AG04450 (cell line): ENCODE data around the gene RBMXL2. TPM values are rescaled to one million over a fixed set of nuclear protein-coding genes. Genes with fewer than 3 reads are reported as not detected.
A peak's percentile ranks its signal among the peaks of the same experiment; 100 is the strongest.

Source experiments
- CTCF ChIA-PET: fragments of 300-600, 350-600 bp; formaldehyde crosslinking; extraction: SDS; loops from one replicate; lab custom pipeline; 2022; ENCODE audit warnings: antibody characterized with exemption, inconsistent platforms; lab: Charles Lee
- POLR2A ChIA-PET: fragments of 350-600 bp; formaldehyde crosslinking; extraction: SDS; loops from one replicate; lab custom pipeline; 2021; ENCODE audit warnings: antibody characterized with exemption, inconsistent platforms; lab: Yijun Ruan, JAX
- DNase-seq: peaks from one replicate; pipeline ENCODE4 v3.0.0-alpha.2; 2011; ENCODE audit warnings: low read depth, low spot score
- H3K27ac ChIP-seq: one replicate; pipeline ENCODE4 v1.5.1; 2012; ENCODE audit warnings: low read depth, low read length, control low read depth
- H3K27me3 ChIP-seq: one replicate; pipeline ENCODE4 v1.6.0; 2012; ENCODE audit warnings: low read length; ENCODE audit not compliant: control insufficient read depth, insufficient read depth
- H3K4me3 ChIP-seq: 2 replicates; pipeline ENCODE4 v1.5.1; 2011; ENCODE audit warnings: mild to moderate bottlenecking, low read depth, low read length, control low read depth
- H3K9me3 ChIP-seq: 2 replicates; pipeline ENCODE4 v1.5.1; 2012; ENCODE audit warnings: low read length; ENCODE audit not compliant: control insufficient read depth, insufficient read depth
- CTCF ChIP-seq: IDR thresholded peaks from 2 replicates; pipeline ENCODE4 v1.5.1; 2011; ENCODE audit warnings: low read depth, low read length, control low read depth, inconsistent platforms
- polyA minus RNA-seq: library from RNA; depleted of rRNA, polyadenylated mRNA; stranded (reverse); fragments of >200 nt; gene quantifications from 2 replicates; pipeline ENCODE4 v1.2.3, GENCODE V29; 2011; rRNA and poly(A)+ RNA removed
- polyA plus RNA-seq: library from polyadenylated mRNA; depleted of rRNA; stranded (reverse); fragments of >200 nt; gene quantifications from 2 replicates; pipeline ENCODE4 v1.2.3, GENCODE V29; 2011; rRNA removed

RBMXL2 gene
- polyA plus RNA-seq (not detected in 2 replicates), polyA minus RNA-seq (not detected in 2 replicates)

GRCh38 chr11:7088921-7089320, at the start of gene RBMXL2:
RBMXL2 (plus strand) TSS chr11:7088998; CDS start chr11:7089121, 123 bp downstream.
- CTCF ChIA-PET, result interaction anchor here (1.1 kb wide), 1 partner anchor 9 kb away, joined by 3 read pairs; no protein-coding TSS in a partner anchor
- H3K27ac ChIP-seq, result no peak within 1 kb of the TSS

GRCh38 chr11:7046474-7047175, 42.2 kb upstream of the RBMXL2 start:
- no peak for TF ChIP-seq CTCF
- CTCF ChIA-PET, result interaction anchor here (0.6 to 1.6 kb wide), 3 partner anchors 10 to 234 kb away, joined by 3 to 4 read pairs (median 3); no protein-coding TSS in a partner anchor
- Histone ChIP-seq H3K27me3 (no peaks in the 10 kb centered on the region), H3K9me3 (no peaks in the 10 kb centered on the region), H3K27ac (no peak overlapping the region), H3K4me3 (no peak overlapping the region)
- POLR2A ChIA-PET, result no interaction called here
- peak; percentile 37 for DNase-seq

More at GRCh38 chr11:7088921-7089320, at the start of gene RBMXL2:
- Histone ChIP-seq H3K9me3 (peaks cover 13% of the 10 kb centered on the region; the same call in 1 of the 2 replicates), H3K4me3 (no peak within 1 kb of the TSS), H3K27me3 (no peaks in the 10 kb centered on the region)
- no peak for DNase-seq
- no peak for TF ChIP-seq CTCF
- POLR2A ChIA-PET, result no interaction called here

- Histone ChIP-seq H3K4me3 (no peak overlapping the region), H3K27ac (no peak overlapping the region), H3K27me3 (no peaks in the 10 kb centered on the region), H3K9me3 (no peaks in the 10 kb centered on the region)
- ChIA-PET POLR2A (no interaction called here), CTCF (no interaction called here)
- no peak for TF ChIP-seq CTCF
- DNase-seq, result no peak
Observed at GRCh38 chr11:7050191-7050590, 38.6 kb upstream of the RBMXL2 start.

- CTCF ChIA-PET, result interaction anchor here (0.6 to 2.1 kb wide), 3 partner anchors 41 to 244 kb away, joined by 3 to 6 read pairs (median 3); no protein-coding TSS in a partner anchor
- no peaks in the 10 kb centered on the region for H3K9me3 ChIP-seq
- no peaks in the 10 kb centered on the region for H3K27me3 ChIP-seq
- H3K27ac ChIP-seq, result no peak overlapping the region
- POLR2A ChIA-PET, result no interaction called here
- no peak overlapping the region for H3K4me3 ChIP-seq
- DNase-seq, result no peak
- no peak for TF ChIP-seq CTCF
Observed at GRCh38 chr11:7056828-7057513, 31.8 kb upstream of the RBMXL2 start.
